ENCODE data around the gene RBM17. TPM values are rescaled to one million over a fixed set of nuclear protein-coding genes. Genes with fewer than 3 reads are reported as not detected.
A peak's percentile ranks its signal among the peaks of the same experiment; 100 is the strongest.

The RBM17 gene
- total RNA-seq, 1 experiment from 2014 or later, result 28.4 TPM

- Histone ChIP-seq H3K36me3 (ENCODE audit: low read depth, low read length) (no peaks in the 10 kb centered on the region), H3K4me1 (ENCODE audit: insufficient read depth, low read length) (peaks cover 4% of the 10 kb centered on the region; the same call in 1 of the 2 replicates), H3K79me2 (ENCODE audit: low read length) (no peaks in the 10 kb centered on the region), H3F3A (ENCODE audit: low read length, unreplicated experiment) (no peaks in the 10 kb centered on the region), H3K9ac (ENCODE audit: low read length) (no peak overlapping the region), H3K9me2 (replicated peaks; ENCODE audit: low read length) (no peaks in the 10 kb centered on the region), H3K4me2 (ENCODE audit: low read length) (no peak overlapping the region), H3K9me3 (ENCODE audit: low read length) (no peaks in the 10 kb centered on the region), H3K4me3 (ENCODE audit: low read length) (no peak overlapping the region), H2AFZ (ENCODE audit: low read length) (no peak overlapping the region), H3K27me3 (ENCODE audit: low read length) (no peaks in the 10 kb centered on the region), H4K20me1 (ENCODE audit: low read length) (no peaks in the 10 kb centered on the region), H3K27ac (ENCODE audit: low read length) (no peak overlapping the region)
- TF ChIP-seq EZH2phosphoT487 (IDR thresholded peaks at IDR 0.05; ENCODE audit: borderline replicate concordance, low read length) (no peak), CTCF (conservative IDR thresholded peaks at IDR 0.05; ENCODE audit: low read depth, low read length) (no peak), EZH2 (IDR thresholded peaks at IDR 0.05; ENCODE audit: low read length, unreplicated experiment) (no peak)
- ATAC-seq (no peak), DNase-seq (no peak)
- CTCF ChIA-PET, result no interaction called here
- BruUV-seq (replicated peaks), result no TSS peak
- intact Hi-C loops (cut with micrococcal nuclease), result no loop called here
- POLR2A ChIA-PET (ENCODE audit: unreplicated experiment), result no interaction called here
Measured at GRCh38 chr10:6154566-6154965, 65.7 kb downstream of the RBM17 start.

- CTCF ChIA-PET, result no interaction called here
- ATAC-seq, result no peak
- H3K4me1 ChIP-seq (ENCODE audit: insufficient read depth, low read length), result peaks cover 4% of the 10 kb centered on the region; the same call in 1 of the 2 replicates
- TF ChIP-seq EZH2phosphoT487 (IDR thresholded peaks at IDR 0.05; ENCODE audit: borderline replicate concordance, low read length) (no peak), EZH2 (IDR thresholded peaks at IDR 0.05; ENCODE audit: low read length, unreplicated experiment) (no peak), CTCF (conservative IDR thresholded peaks at IDR 0.05; ENCODE audit: low read depth, low read length) (no peak)
- BruUV-seq (replicated peaks), result no TSS peak
- H2AFZ ChIP-seq (ENCODE audit: low read length), result no peak overlapping the region
- intact Hi-C loops (cut with micrococcal nuclease), result no loop called here
- no peaks in the 10 kb centered on the region for H4K20me1 ChIP-seq (ENCODE audit: low read length)
- no peaks in the 10 kb centered on the region for H3K36me3 ChIP-seq (ENCODE audit: low read depth, low read length)
- no peak overlapping the region for H3K4me2 ChIP-seq (ENCODE audit: low read length)
- H3K4me3 ChIP-seq (ENCODE audit: low read length), result no peak overlapping the region
- no peaks in the 10 kb centered on the region for H3K9me3 ChIP-seq (ENCODE audit: low read length)
- H3K9me2 ChIP-seq (replicated peaks; ENCODE audit: low read length), result no peaks in the 10 kb centered on the region
- H3K79me2 ChIP-seq (ENCODE audit: low read length), result no peaks in the 10 kb centered on the region
- no peak for DNase-seq
- no peaks in the 10 kb centered on the region for H3F3A ChIP-seq (ENCODE audit: low read length, unreplicated experiment)
- H3K27ac ChIP-seq (ENCODE audit: low read length), result peak overlapping the region; percentile 82; the same call in 1 of the 2 replicates
- POLR2A ChIA-PET (ENCODE audit: unreplicated experiment), result no interaction called here
- no peak overlapping the region for H3K9ac ChIP-seq (ENCODE audit: low read length)
- no peaks in the 10 kb centered on the region for H3K27me3 ChIP-seq (ENCODE audit: low read length)
Measured at GRCh38 chr10:6158276-6158675, 69.4 kb downstream of the RBM17 start.

GRCh38 chr10:6161921-6162320 lies 73.1 kb downstream of the RBM17 start:
- no peak overlapping the region for H2AFZ ChIP-seq (ENCODE audit: low read length)
- intact Hi-C loops (cut with micrococcal nuclease), result no loop called here
- ATAC-seq (no peak), DNase-seq (no peak)
- no peaks in the 10 kb centered on the region for H3F3A ChIP-seq (ENCODE audit: low read length, unreplicated experiment)
- no peaks in the 10 kb centered on the region for H3K9me2 ChIP-seq (replicated peaks; ENCODE audit: low read length)
- TF ChIP-seq CTCF (conservative IDR thresholded peaks at IDR 0.05; ENCODE audit: low read depth, low read length), result no peak
- TF ChIP-seq EZH2 (IDR thresholded peaks at IDR 0.05; ENCODE audit: low read length, unreplicated experiment), result no peak
- no peak for TF ChIP-seq EZH2phosphoT487 (IDR thresholded peaks at IDR 0.05; ENCODE audit: borderline replicate concordance, low read length)
- H3K27me3 ChIP-seq (ENCODE audit: low read length), result no peaks in the 10 kb centered on the region
- no TSS peak for BruUV-seq (replicated peaks)
- H3K27ac ChIP-seq (ENCODE audit: low read length), result no peak overlapping the region
- H3K9ac ChIP-seq (ENCODE audit: low read length), result no peak overlapping the region
- H3K9me3 ChIP-seq (ENCODE audit: low read length), result no peaks in the 10 kb centered on the region
- H3K79me2 ChIP-seq (ENCODE audit: low read length), result peaks cover 21% of the 10 kb centered on the region
- no peak overlapping the region for H3K4me3 ChIP-seq (ENCODE audit: low read length)
- no peaks in the 10 kb centered on the region for H3K36me3 ChIP-seq (ENCODE audit: low read depth, low read length)
- no peak overlapping the region for H3K4me2 ChIP-seq (ENCODE audit: low read length)
- no peaks in the 10 kb centered on the region for H4K20me1 ChIP-seq (ENCODE audit: low read length)
- CTCF ChIA-PET, result no interaction called here
- POLR2A ChIA-PET (ENCODE audit: unreplicated experiment), result no interaction called here
- peaks cover 10% of the 10 kb centered on the region for H3K4me1 ChIP-seq (ENCODE audit: insufficient read depth, low read length)

All from PC-3 (cell line).